ENCODE data around the gene DYNLRB1. TPM values are rescaled to one million over a fixed set of nuclear protein-coding genes. Genes with fewer than 3 reads are reported as not detected.

Gene DYNLRB1
- total and polyA plus RNA-seq, 2 donors (not counting 3 experiments of a cell fraction or from before 2014, with no cell fraction given): 142 to 245 TPM

DNA sequence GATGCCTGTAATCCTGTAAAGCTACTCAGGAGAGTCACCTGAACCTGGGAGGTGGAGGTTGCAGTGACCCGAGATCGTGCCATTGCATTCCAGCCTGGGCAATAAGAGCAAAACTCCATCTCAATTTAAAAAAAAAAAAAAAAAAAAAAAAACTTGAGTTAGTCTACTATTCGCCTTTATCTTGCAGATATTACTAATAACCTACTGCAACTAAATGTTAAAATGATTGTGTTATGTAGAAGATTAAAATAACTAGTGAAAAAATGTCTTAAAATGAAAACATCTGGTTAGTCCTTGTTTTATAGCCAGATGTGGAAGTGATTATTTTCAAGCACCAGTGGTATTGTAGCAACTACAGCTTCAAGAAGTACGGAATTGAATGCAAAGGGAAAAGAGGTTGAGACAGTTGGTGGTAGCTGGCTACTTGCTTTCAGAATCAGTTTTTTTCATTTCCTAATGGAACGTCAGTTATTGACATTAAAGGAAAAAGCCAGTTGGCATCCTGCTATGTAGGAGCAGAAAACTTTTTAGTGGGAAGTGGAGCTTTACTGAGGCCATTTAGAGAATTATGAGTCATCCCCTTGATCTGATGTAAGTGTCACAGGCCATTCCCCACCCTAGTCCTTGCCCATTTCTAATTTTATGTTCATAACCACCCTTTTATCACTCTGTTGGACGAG, 43.8 kb upstream of the DYNLRB1 start:
- peaks cover 2% of the 10 kb centered on the region for H4K20me1 ChIP-seq (replicated peaks; ENCODE audit: control insufficient read depth, extremely low read depth, insufficient read depth, low read length)
- peaks cover 2% of the 10 kb centered on the region in 2 experiments for H3K36me3 ChIP-seq (ENCODE audit: control insufficient read depth in 2 of 2, extremely low read depth in 1 of 2, insufficient read depth in 2 of 2, low read length in 2 of 2)
- no peak overlapping the region for H3K4me3 ChIP-seq (replicated peaks in 1 of 3; ENCODE audit: insufficient read depth in 1 of 3, low read depth in 1 of 3, low read length in 3 of 3)
- no peak for FAIRE-seq
- H3K9me3 ChIP-seq (replicated peaks; ENCODE audit: control insufficient read depth, insufficient read depth, low read length): no peaks in the 10 kb centered on the region
- H3K9me1 ChIP-seq (replicated peaks; ENCODE audit: control insufficient read depth, extremely low read depth, insufficient read depth, low read length): peaks cover 2% of the 10 kb centered on the region
- H3K27ac ChIP-seq (ENCODE audit: insufficient read depth, low read depth, low read length): no peak overlapping the region
- peaks cover 14% of the 10 kb centered on the region for H3K4me1 ChIP-seq (ENCODE audit: control insufficient read depth, extremely low read depth, insufficient read depth, low read length)
- ChIA-PET CTCF (interaction anchor here (1.2 to 2.3 kb wide), 3 partner anchors 13 to 282 kb away, joined by 5 to 42 read pairs (median 8); no protein-coding TSS in a partner anchor), POLR2A (no interaction called here)
- no peak overlapping the region for H2AFZ ChIP-seq (ENCODE audit: low read depth, low read length)
- DNase-seq (ENCODE audit: low read depth, low spot score): peak; percentile 77
- H3K27me3 ChIP-seq (ENCODE audit: control insufficient read depth in 2 of 2, insufficient read depth in 2 of 2, low read length in 2 of 2): no peaks in the 10 kb centered on the region
- BruUV-seq (replicated peaks): no TSS peak
- no peak overlapping the region for H3K9ac ChIP-seq (replicated peaks; ENCODE audit: extremely low read depth, insufficient read depth, low read length)
- peaks cover 2% of the 10 kb centered on the region for H3K79me2 ChIP-seq (ENCODE audit: control insufficient read depth, insufficient read depth, low read length)
- intact Hi-C loops (cut with micrococcal nuclease): no loop called here
- no peak for TF ChIP-seq EZH2 (IDR thresholded peaks at IDR 0.05; ENCODE audit: borderline replicate concordance, low read depth, low read length, severe bottlenecking)
- no peak for TF ChIP-seq MYC (IDR thresholded peaks at IDR 0.05; ENCODE audit: low read depth, low read length)
- TF ChIP-seq JUN (IDR thresholded peaks at IDR 0.05; ENCODE audit: borderline replicate concordance, insufficient read depth, insufficient read length, low read depth): peak; percentile 66
- TF ChIP-seq GATA2 (IDR thresholded peaks at IDR 0.05; ENCODE audit: insufficient read depth, insufficient read length, low read depth, low read length): no peak
- TF ChIP-seq FOS (IDR thresholded peaks at IDR 0.05; ENCODE audit: borderline replicate concordance, insufficient read depth, low read length): peak; percentile 56
- TF ChIP-seq CTCF (IDR thresholded peaks at IDR 0.05; ENCODE audit: extremely low read depth in 1 of 2, insufficient read depth in 1 of 2, low read depth in 1 of 2, low read length in 2 of 2): no peak
- no peak for TF ChIP-seq MAX (IDR thresholded peaks at IDR 0.05; ENCODE audit: insufficient read depth, insufficient read length)
- TF ChIP-seq POLR2AphosphoS5 (IDR thresholded peaks at IDR 0.05; ENCODE audit: insufficient read depth, low read depth, low read length): no peak
- no peak for TF ChIP-seq POLR2A (IDR thresholded peaks at IDR 0.05; ENCODE audit: low read depth, low read length)
- H3K4me2 ChIP-seq (ENCODE audit: insufficient read depth, low read length): no peak overlapping the region
- dilution Hi-C loops (cut with MboI; ENCODE audit: extremely low pct_ligation_motif_present, low sequenced_read_pairs): no loop called here
